HG02884 (cell line): ENCODE data around the gene LPAR1.
A peak's percentile ranks its signal among the peaks of the same experiment; 100 is the strongest.
"Not testable (repeated sequence)": the region's sequence is repeated elsewhere in the genome, so short reads cannot be mapped to it uniquely, and the experiment has no call there.

Experiments used
- ATAC-seq: cut with Tn5 transposase; IDR thresholded peaks from one replicate; pipeline ENCODE4 v1.9.1; 2021; ENCODE audit warnings: mild to moderate bottlenecking, moderate library complexity; ENCODE audit not compliant: unreplicated experiment

The LPAR1 gene

GRCh38 chr9:111038331-111039230, at the start of gene LPAR1:
Gene LPAR1 (minus strand): TSS chr9:111038470. CDS start chr9:110972117, 66,353 bp downstream.
- ATAC-seq = peak; percentile 16

- ATAC-seq = peak; percentile 70
Observed at GRCh38 chr9:111078391-111079038, 40.2 kb upstream of the LPAR1 start.

- ATAC-seq = no peak
Observed at GRCh38 chr9:111076519-111076918, 38.2 kb upstream of the LPAR1 start.

- no peak for ATAC-seq
Observed at GRCh38 chr9:111076042-111076441, 37.8 kb upstream of the LPAR1 start.

- ATAC-seq = no peak
Observed at GRCh38 chr9:111074395-111074794, 36.1 kb upstream of the LPAR1 start.

GRCh38 chr9:111069183-111069582, 30.9 kb upstream of the LPAR1 start:
- no peak for ATAC-seq

- no peak for ATAC-seq
Observed at GRCh38 chr9:111068771-111069170, 30.5 kb upstream of the LPAR1 start.

- ATAC-seq = no peak
Observed at GRCh38 chr9:111068383-111068730, 30.1 kb upstream of the LPAR1 start.

- ATAC-seq = no peak
Observed at GRCh38 chr9:111066468-111066867, 28.2 kb upstream of the LPAR1 start.

- ATAC-seq = no peak
Observed at GRCh38 chr9:111065414-111065813, 27.1 kb upstream of the LPAR1 start.

GRCh38 chr9:111064160-111064837, 26.0 kb upstream of the LPAR1 start:
- ATAC-seq = no peak

GRCh38 chr9:111063332-111063731, 25.1 kb upstream of the LPAR1 start:
- ATAC-seq = no peak

GRCh38 chr9:111058166-111058565, 19.9 kb upstream of the LPAR1 start:
- ATAC-seq = no peak

GRCh38 chr9:111056538-111056937, 18.3 kb upstream of the LPAR1 start:
- no peak for ATAC-seq

GRCh38 chr9:111052791-111053190, 14.5 kb upstream of the LPAR1 start:
- ATAC-seq = no peak

GRCh38 chr9:111051400-111051799, 13.1 kb upstream of the LPAR1 start:
- no peak for ATAC-seq

- ATAC-seq = no peak
Observed at GRCh38 chr9:111050819-111051218, 12.5 kb upstream of the LPAR1 start.

GRCh38 chr9:111047287-111047686, 9.0 kb upstream of the LPAR1 start:
- not testable (repeated sequence) for ATAC-seq

GRCh38 chr9:111041902-111042301, 3.6 kb upstream of the LPAR1 start:
- ATAC-seq = no peak

GRCh38 chr9:111040494-111040893, 2.2 kb upstream of the LPAR1 start:
- no peak for ATAC-seq

GRCh38 chr9:111039231-111039906, 1.1 kb upstream of the LPAR1 start:
- ATAC-seq = no peak
